Stimulated activated CD8-positive, alpha-beta memory T cell treated with anti-CD3 and anti-CD28 coated beads, Interleukin-12 subunit alpha, Interleukin-12 subunit beta, amount 100 ng/mL, for 1 hour (primary cell): ENCODE measurements around the gene NFYC.

Experiments used
- DNase-seq: peaks from one replicate; pipeline ENCODE4 v3.0.0-alpha.2; 2020; ENCODE audit warnings: low read depth

The NFYC gene

DNA sequence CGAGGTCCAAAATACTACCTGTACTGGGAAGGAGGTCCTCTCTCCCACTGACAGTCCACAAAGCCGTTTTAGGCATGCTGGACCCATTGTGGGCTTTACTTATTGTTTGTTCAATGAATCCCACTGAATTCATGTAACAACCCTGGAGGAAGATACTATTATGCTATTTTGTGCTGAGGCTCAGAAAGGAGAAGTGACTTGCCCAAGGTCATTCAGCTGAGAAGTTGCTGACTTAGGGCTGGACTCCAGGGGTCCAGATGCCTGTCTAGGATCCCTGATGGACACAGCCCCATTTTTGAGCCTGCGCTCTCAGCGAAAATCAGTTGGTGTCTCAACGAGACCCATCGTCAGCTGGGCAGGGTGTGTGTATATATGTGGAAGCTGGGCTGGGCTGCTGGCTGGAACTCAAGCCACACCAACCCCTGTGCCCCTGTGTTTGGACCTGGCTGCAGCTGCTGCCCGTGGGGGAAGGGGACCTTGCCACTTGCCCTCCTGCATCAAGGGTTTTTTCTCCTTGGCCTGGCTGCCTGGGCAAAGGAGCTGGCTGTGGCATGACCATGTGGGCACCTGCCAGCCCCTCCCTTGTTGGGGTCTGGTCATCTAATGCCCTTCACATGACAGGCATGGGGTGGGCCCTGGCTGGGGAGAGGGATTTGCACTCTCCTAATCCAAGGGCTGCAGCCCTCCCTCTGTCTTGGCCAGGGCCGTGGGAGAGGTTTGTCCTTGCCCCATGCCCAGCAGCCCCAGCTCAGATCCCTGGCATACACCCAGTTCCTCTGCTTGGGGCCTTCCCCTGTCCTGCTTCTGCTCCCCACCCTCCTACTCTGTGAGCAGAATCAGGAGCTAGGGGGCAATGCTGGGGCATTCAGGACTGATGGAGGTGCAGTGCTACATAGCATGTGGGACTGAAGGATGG, 107.1 kb downstream of the NFYC start:
- DNase-seq = no peak

DNA sequence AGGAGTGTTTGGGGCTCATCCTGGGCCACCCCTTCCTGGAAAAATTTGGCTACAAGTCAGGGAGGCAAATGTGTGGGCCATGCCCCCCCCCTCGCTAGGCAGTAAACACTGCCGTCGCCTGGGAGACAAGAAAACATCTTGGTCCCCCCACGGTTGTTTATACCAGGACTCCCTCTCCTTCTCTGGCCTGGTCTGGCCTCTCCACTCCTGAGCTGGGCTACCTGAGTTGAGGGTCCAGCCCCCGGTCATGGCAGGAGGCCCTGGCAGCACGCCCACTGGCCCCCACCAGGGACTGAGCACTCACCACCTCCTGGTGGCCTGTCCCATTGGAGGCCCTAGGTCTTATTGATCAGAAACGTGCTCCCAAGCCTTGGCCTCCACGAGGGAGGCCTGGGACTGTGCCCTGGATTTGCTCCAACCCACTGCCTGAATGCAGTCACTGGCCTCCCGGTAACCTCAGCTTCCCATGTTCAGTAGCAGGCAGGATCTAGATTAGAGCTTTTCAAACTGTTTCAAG, 107.9 kb downstream of the NFYC start:
- no peak for DNase-seq

DNA sequence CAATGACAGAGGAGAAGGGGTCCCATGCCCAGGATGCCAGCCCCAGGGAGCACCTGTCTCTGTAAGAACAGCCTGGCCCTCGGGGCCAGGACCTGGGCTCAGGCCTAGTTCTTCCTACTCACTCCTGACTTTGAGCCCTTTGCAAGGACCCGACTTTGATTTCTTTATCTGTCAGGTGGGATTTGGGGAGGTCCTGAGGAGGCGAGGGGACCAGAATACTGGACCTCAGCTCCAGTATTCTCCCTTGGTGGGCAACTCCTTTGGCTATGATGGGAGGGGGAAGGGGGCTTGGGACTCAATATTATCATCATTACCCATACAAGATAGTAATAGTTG, 110.2 kb downstream of the NFYC start:
- DNase-seq = no peak

DNA sequence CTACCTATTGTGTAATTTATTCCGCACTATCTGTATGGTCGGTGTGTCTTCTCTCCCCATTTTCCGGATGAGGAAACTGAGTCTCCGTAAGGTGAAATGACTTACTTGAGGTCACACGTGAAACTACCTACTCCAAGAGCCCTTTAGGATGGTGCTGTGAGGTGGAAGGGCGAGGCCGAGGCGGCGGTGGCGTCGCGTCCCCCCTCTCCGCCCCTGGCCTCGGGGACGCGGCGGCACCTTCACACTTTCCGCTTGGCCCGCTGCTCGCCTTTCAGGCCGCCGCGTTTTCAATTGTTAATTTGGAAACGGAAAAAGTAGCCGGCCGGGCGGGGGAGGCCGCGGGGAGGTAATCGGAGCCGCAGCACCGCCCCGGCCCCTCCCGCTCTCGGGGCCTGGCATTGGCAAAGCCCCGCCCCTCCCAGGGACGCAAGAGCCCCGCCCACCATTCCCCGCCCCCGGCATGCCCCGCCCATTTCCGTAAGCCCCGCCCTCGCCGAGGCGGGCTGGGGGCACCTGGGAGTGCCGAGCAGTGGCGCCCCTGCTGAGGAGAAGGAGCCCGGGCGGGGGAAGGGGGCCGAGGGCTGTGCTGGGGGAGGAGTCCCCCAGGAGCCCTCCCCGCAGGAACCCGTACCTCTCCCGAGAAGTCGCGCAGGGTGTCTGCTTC, 110.7 kb downstream of the NFYC start:
- peak; percentile 74 for DNase-seq

DNA sequence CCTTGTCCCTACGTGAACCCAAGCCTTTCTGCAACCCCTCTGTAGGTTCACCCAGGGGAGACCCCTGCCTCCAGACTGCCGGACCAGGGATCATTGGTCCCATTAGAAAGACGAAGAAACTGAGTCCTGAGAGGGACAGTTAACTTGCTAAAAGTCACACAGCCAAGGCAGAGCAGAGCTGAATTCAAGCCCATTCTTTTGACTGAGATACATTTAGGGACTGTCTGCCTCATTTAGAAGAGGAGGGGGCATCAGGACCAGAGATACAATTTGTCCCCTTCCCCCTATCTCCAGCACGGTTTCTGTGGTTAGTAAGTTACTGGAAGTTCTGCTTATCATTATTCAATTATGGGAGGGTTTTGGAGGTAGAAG, 111.2 kb downstream of the NFYC start:
- DNase-seq = no peak

DNA sequence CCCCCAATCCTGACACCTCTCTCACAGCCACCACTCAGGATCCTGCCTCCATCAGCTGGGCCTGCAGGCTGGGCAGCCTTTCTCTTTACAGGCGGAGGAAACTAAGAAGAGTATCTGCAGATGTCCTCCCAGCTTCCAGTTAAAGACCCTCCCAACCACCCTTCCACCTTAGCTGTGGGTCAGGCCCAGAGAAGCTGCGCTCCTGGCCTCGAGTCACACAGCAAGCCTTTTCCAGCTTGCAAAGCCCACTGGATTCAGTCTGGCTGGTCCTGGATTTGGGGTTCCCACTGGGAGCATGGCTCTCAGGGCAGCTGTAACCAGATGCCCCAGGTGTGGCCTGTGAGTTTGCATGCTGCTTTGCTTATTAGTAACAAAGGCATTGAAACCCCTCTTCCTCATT, 111.9 kb downstream of the NFYC start:
- DNase-seq = no peak

DNA sequence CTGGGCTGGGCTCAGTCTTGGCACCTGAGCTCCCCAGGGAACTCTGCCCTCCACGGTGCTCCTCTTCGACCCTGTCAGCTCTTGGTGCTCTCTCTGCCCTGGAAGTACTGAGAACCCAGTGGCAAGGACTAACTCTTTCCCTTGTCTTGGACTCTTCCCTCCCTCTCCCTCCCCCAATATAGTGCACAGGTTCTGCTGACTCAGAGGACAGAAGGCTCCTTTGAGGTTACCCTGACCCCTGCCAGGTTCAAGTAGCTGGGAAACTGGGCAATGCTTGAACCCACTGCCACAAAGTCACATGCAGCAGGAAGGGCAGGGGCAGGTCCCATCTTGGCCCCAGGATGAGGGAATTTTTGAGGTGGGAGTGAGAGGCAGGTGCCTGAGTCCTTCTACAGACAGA, 112.4 kb downstream of the NFYC start:
- no peak for DNase-seq

DNA sequence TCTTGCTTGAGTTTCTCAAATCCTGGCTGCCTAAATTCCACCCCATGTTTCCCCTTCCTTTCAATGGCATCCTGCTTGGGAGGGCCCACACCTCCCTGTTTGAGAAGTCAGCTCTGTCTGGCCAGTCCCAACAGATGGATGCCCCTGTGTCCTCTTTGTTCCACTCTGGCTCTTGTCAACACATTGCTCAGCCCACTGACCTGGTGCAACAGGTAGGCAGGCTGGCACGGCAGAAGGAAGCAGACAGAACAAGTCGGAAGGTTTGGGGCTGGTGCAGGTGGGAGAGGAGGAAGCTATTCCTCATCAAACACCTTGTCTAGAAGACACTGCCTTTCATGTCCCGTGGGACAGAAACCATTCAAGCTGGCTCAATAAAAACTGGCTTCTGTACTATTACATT, 114.7 kb downstream of the NFYC start:
- DNase-seq = no peak

DNA sequence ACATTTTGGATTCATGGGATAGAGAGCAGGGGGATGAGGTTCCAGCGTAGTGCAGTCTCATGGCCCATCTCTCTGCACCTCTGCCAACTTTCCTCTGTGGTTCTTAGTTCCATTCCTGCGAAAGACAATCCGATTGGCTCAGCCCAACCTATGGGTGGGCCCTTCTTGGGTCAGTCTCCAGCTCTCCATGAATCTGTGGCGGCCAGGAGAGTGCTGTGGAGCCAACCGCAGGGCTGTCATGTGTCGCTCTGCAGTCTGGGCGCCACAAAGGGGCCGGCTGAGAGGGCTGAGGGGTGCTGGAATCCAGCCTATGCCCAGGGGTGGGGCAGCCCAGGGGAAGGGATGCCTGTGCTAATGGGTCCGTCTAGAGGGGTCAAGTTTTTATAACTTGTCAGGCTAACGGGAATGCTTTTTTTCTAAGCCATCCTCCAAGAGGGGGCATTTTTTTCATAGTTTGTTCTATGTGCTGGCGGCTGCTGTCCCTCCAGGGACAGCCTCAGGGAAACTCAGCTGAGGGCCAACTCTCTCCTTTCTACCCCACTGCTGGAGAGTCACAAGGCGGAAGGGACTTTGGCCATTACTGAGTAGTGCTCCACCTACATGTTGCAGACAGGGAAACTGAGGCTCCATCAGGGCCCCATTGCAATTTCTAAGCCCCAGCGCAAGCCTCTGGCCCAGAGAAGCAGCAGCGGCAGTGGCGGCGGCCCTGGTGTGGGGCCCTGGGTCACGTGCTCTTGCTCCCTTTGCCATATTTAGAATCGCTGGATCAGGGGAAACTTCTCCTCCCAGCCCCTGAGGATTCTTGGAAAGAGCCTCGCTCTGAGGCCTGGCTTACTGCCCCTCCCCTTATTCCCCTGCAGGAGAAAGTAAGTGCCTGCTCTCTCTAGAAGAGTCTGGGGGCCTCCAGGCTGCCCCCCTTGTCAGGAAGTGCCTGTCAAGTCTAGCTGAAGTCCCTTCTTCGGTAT, 115.5 kb downstream of the NFYC start:
- no peak for DNase-seq

DNA sequence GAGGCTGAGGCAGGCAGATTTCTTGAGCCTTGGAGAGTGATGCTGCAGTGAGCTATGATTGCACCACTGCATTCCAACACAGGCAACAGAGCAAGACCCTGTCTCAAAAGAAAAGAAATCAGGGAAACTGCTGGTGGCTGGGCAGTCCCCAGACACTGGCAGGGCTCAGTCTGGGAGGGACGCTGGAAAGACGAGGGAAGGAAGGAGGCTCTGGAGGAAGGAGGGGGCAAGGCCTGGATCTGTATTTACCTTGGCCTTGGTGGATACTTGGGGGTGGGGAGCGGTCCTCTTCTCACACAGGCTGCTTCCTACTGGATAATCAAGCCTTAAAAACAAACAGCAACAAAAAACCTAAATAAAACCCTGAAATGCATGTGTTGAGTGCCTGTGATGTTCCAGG, 116.5 kb downstream of the NFYC start:
- DNase-seq = no peak

DNA sequence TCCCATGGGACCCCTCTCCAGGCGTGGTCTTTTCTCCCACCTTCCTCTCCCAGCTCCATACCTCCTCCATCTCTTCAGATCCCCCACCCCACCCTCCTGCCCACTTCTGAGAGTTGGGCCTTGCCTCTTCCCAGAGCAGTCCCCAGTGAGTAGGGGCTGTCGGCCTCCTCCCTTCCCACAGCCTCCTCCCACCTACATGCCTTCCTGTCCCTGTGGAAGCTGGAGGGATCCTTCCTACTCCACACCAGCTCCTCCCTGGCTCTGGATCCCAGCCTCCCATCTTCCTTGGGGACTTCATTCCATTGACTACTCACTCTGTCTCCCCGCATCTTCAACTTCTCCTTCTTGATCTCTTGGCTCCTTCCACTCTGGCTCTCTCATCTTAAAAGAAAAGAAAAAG, 116.9 kb downstream of the NFYC start:
- DNase-seq = no peak

DNA sequence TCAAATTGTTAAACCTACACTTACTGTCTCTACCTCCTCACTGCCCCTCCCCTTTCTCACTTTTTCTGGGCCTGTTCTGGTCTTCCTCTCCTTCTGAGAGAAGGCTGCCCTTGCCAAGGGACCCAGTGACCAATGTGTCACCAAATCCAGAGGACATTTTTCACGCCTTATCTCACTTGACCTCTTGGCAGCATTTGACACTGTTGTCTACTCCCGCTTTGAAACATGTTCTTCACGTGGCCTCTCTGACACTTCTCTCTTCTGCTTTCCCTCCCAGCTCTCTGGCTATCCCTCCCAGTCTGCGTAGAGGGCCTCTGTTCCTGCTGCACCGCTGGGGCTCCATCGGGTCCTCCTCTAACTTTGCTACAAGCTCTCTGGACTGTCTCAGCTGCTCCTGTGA, 117.4 kb downstream of the NFYC start:
- no peak for DNase-seq

DNA sequence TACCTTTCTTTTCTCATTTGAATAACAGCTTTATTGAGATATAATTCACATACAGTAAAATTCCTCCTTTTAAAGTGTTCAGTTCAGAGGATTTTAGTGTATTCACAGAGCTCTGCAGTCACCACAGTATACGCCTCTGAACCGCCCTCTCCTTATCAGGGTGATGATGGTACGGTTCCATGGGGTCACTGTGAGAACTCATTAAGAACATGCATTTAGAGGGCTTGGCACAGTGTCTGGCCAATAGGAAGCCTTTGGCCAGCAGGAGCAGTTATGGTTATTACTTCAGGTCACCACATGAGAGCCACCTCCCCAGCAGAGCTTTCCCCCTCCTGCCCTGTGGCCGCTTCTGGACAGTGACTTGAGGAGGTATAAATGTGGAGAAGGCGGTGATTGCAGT, 119.4 kb downstream of the NFYC start:
- no peak for DNase-seq

DNA sequence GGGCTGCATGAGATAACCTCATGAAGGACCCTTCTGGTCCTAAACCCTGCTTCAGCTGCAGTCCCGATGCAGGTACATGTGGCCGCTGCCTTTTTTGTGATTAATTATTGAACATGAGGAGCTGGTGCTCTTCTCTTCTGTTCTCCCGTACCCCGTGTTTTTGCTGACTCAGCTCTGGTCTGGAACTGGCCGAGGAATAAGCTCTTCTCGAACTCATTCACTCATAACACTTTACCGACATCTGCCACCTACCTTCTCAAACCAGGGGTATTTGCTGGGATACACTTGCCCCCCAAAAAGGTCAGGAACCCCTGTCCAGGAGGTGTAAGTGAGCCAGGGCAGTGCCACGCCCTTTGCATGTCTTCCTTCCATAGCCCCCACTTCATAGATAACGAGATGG, 123.9 kb downstream of the NFYC start:
- no peak for DNase-seq

DNA sequence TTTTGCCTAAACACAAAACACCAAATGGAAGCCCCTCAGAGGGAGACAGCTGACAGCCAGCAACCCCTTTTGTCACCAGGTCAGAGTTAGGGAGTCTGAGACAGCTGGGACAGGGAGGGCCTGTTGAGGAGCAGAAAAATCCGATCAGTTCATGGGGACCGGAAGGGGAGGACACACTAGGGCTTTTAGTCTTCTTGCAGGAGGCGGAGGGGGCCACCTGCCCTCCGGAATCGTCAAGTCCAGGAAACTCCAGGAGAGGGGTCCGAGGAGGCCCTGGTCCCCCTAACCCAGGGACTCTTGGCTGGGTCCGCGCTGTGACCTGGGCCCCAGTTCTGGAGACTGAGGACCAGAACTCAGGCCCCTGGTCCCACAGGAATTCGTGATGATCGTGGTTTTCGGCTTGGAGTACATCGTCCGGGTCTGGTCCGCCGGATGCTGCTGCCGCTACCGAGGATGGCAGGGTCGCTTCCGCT, 126.3 kb downstream of the NFYC start:
- no peak for DNase-seq

DNA sequence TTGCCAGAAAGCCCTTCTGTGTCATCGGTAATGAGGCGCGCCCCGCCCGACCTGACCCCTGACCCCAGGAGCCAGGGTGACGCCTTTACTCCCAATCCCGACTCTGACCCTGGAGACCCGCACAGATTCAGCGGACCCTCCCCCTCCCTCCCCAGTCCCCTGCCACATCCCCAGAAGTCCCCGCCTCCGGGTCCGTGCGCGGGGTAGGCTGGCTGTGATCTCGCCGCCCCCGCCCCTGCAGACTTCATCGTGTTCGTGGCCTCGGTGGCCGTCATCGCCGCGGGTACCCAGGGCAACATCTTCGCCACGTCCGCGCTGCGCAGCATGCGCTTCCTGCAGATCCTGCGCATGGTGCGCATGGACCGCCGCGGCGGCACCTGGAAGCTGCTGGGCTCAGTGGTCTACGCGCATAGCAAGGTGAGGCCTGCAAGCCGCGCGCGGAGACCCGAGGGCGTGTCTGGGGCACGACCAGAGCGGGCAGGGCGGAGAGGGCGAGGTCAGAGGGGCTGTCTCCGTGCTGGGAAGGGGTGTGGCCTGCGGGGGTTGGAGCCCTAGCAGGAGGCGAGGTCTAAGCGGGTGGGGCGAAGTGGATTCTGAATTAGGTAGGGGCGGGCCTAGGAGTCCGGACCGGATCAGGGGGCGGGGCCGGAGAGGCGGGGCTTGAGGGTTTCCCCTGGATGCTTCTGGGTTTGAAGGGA, 126.9 kb downstream of the NFYC start:
- DNase-seq = peak; percentile 68

DNA sequence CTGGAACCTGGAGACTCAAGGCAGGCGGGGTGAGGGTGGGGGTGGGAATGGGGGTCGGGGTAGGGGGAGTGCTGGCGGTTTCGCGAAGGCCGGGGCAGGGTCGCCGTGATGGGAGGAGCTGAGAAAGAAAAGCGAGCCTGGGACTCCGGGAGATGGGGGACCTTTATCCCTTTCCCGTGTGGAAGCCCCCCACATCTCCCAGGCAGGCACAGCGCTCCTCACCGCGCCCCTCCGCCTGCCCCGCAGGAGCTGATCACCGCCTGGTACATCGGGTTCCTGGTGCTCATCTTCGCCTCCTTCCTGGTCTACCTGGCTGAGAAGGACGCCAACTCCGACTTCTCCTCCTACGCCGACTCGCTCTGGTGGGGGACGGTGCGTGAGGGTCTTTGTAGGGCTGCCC, 127.6 kb downstream of the NFYC start:
- no peak for DNase-seq

DNA sequence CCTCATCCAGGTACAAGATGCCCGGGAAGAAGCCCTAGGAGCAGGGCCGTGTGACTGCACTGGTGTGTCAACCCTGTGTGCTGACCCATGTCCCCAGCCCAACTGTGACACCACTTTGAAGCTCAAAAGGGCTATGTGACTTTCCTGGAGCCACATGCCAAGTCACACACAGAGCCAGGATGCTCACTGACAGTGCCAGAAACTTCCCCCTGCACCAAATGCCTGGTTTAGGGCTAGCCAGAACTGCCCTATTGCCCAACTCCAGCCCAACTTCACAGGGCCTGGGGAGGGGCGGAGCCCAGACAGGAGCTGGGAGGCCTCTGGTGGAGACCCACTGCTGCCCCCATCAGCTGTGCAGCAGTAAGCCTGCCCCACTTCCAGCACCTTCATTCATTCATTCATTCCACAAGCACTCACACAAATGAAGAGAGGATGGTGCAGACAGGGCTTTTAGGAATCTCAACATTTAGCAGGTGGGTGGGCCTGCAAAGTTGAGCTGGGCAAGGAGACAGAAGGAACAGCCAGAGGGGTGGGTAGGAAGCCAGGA, 128.8 kb downstream of the NFYC start:
- no peak for DNase-seq
